CD4-positive, alpha-beta T cell treated with Interleukin-10 for 1 hour (primary cell): ENCODE data around the gene GPR78.
"Not testable (repeated sequence)": the region's sequence is repeated elsewhere in the genome, so short reads cannot be mapped to it uniquely, and the experiment has no call there.

Experiments used
- DNase-seq: peaks from one replicate; pipeline ENCODE4 v3.0.0-alpha.2; 2020

Gene GPR78

DNA sequence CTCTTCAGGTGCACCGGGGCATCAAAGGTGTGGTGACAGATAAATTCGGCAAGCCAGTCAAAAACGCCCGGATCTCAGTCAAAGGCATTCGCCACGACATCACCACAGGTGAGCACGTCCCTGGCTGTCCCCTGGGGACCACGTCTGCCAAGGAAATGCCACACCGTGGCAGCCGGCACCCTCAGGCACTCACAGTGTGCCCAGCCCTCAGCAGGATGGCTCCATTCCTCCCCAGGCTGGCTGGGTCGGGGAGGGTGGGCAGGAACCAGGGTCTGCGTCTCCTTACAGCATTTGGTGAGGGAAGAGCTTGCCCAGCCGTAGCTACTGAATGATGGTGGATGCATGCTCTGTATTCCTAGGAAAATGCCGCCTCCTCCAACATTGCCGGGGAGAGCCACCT, 38.2 kb downstream of the GPR78 start:
- DNase-seq, result no peak

DNA sequence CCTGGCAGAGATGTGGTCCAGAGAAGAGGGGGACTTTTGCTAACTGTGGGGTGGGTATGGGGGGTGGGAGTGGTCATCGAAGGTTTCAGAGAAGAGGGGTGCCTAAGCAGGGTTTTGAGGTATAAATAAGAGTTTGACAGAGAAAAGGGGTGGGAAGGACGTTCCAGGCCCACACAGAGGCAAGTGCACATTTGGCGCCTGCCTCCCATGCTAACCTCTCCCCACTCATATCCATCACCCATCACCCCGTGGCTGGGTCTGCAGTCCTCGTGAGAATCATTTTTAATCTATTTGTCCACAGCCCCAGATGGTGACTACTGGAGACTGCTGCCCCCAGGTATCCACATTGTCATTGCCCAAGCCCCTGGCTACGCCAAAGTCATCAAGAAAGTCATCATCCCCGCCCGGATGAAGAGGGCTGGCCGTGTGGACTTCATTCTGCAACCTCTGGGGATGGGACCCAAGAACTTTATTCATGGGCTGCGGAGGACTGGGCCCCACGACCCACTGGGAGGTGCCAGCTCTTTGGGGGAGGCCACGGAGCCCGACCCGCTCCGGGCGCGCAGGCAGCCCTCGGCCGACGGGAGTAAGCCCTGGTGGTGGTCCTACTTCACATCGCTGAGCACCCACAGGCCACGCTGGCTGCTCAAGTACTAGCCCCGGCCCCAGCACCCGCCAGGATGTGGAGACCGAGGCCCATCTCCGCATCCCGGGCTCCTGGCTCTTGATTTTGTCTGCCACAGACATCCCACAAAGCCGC, 38.9 kb downstream of the GPR78 start:
- no peak for DNase-seq

DNA sequence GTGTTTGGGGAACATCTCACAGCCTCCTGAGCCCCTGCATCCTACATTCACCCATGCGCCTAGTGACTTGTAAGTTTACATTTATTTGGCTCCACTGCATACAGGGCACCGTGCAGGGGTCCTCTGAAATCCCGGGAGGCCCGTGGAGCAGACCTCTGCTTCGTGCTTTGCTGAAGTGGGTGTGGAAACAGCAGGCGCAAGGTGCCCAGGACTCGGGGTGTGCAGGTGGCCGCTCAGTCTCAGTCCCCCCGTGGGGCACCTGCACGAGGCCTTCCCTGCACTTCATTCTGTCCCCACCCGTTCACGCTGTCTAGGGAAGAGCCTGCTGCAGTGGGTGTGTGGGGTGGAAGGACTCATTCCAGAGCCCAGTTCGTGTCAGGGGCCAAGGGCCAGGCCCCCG, 40.9 kb downstream of the GPR78 start:
- DNase-seq, result not testable (repeated sequence)

DNA sequence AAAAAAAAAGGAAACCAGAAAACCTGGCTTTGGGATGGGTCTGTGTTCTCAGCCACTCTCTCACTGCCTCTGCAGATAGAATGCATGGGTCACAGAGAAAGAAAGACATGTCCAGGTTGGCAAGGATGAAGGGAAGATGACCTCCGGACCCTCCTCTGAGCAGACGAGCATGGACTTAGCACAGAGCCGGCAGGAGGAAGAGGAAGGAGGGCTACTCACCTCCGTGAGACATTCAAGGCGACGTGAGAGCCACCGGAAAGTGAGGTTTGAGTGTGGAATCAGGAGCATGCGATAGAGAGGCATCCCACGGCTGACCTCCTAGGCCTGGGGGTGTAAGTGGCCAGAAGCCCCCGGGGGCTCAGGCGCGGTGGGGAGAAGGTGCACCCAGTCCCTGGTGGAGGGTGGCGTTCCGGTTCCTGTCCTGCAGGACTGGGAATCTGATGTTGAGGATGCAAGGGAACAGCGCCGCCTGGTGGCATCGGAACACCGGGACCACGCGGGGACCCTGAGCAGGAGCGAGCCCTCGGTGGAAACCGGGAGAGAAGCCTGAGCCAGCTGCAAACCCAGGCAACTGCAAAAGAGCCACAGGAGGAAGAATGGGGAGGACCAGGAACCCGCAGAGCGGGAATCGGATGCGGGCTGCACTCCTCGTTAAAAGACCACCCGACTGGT, 44.5 kb downstream of the GPR78 start:
- DNase-seq, result not testable (repeated sequence)

DNA sequence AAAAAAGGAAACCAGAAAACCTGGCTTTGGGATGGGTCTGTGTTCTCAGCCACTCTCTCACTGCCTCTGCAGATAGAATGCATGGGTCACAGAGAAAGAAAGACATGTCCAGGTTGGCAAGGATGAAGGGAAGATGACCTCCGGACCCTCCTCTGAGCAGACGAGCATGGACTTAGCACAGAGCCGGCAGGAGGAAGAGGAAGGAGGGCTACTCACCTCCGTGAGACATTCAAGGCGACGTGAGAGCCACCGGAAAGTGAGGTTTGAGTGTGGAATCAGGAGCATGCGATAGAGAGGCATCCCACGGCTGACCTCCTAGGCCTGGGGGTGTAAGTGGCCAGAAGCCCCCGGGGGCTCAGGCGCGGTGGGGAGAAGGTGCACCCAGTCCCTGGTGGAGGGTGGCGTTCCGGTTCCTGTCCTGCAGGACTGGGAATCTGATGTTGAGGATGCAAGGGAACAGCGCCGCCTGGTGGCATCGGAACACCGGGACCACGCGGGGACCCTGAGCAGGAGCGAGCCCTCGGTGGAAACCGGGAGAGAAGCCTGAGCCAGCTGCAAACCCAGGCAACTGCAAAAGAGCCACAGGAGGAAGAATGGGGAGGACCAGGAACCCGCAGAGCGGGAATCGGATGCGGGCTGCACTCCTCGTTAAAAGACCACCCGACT, 50.2 kb downstream of the GPR78 start:
- not testable (repeated sequence) for DNase-seq

DNA sequence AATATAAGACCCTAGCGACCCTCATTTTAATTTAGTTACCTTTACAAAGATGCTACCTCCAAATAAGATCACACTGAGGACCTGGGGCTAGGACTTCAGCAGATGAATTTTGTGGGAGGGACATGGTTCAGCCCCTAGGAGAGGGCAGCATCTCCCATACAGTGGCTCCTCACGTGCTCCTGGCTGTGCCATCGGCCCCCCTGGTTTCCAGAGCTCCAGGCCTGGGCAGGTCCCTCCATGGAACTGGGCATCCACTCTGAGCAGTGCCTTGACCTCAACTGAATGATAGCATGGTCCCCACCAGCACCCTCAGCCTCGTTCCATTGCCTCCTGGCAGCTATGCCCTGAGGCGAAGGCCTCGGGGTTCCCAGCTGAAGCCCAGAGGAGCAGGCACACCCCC, 51.7 kb downstream of the GPR78 start:
- not testable (repeated sequence) for DNase-seq

DNA sequence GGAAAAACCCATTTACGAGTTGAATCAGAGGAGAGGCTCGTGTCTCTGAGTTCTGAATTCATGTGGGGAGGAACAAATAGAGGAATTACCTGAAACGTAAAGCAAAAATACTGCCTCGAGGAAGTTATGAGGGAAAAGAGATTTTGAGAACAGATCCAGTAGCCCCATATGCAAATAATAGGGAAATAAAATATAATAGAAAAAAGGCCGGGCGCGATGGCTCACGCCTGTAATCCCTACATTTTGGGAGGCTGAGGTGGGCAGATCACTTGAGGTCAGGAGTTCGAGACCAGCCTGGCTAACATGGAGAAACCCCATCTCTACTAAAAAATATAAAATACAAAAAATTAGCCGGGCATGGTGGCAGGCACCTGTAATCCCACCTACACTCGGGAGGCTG, 54.6 kb downstream of the GPR78 start:
- DNase-seq, result not testable (repeated sequence)

DNA sequence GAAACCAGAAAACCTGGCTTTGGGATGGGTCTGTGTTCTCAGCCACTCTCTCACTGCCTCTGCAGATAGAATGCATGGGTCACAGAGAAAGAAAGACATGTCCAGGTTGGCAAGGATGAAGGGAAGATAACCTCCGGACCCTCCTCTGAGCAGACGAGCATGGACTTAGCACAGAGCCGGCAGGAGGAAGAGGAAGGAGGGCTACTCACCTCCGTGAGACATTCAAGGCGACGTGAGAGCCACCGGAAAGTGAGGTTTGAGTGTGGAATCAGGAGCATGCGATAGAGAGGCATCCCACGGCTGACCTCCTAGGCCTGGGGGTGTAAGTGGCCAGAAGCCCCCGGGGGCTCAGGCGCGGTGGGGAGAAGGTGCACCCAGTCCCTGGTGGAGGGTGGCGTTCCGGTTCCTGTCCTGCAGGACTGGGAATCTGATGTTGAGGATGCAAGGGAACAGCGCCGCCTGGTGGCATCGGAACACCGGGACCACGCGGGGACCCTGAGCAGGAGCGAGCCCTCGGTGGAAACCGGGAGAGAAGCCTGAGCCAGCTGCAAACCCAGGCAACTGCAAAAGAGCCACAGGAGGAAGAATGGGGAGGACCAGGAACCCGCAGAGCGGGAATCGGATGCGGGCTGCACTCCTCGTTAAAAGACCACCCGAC, 55.8 kb downstream of the GPR78 start:
- not testable (repeated sequence) for DNase-seq
